GM12874 (cell line): ENCODE results near the gene CTXN2.

Source experiments
- TF ChIP-seq, protein P1 (sequence below): IDR thresholded peaks from 2 replicates; pipeline ENCODE4 v1.5.1; 2011; ENCODE audit warnings: low read depth, mild to moderate bottlenecking, control low read depth, low read length, moderate library complexity; ENCODE audit not compliant: insufficient read depth

The CTXN2 gene

DNA sequence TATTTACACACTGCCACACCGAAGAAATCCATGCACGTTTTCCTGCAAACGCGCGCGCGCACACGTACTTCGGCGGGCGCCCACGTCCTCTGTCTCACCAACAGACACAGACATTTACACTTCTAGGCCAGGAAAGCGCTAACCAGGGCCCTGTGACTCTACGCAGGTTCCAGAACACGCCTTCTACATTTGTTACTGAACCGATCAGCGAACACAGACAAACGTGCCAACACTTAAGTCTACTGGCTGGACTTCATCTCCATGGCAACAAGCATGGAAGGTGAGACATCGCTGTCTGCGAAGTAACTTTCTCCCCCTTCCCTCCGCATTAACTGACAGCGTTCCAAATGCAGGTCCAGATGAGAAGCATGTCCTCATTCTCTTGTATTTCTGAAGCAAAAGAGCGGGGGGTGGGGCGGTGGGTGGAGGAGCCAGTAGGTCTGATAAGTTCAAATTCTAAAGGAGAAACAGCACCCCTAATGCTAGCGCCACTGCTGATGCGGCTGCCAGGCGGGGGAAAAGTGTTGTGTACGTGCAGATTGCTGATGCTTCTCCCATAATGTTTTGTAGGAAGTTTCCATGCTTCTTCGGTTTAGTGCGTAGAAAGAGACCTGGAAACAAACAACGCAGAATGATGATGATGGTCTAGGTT lies at the start of gene CTXN2:
Gene CTXN2 (plus strand): TSS at position 92 of the 652 bp plus-strand sequence. CDS start 9,636 bp downstream, outside the sequence.
- TF ChIP-seq, protein P1, sequence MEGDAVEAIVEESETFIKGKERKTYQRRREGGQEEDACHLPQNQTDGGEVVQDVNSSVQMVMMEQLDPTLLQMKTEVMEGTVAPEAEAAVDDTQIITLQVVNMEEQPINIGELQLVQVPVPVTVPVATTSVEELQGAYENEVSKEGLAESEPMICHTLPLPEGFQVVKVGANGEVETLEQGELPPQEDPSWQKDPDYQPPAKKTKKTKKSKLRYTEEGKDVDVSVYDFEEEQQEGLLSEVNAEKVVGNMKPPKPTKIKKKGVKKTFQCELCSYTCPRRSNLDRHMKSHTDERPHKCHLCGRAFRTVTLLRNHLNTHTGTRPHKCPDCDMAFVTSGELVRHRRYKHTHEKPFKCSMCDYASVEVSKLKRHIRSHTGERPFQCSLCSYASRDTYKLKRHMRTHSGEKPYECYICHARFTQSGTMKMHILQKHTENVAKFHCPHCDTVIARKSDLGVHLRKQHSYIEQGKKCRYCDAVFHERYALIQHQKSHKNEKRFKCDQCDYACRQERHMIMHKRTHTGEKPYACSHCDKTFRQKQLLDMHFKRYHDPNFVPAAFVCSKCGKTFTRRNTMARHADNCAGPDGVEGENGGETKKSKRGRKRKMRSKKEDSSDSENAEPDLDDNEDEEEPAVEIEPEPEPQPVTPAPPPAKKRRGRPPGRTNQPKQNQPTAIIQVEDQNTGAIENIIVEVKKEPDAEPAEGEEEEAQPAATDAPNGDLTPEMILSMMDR = no peak

DNA sequence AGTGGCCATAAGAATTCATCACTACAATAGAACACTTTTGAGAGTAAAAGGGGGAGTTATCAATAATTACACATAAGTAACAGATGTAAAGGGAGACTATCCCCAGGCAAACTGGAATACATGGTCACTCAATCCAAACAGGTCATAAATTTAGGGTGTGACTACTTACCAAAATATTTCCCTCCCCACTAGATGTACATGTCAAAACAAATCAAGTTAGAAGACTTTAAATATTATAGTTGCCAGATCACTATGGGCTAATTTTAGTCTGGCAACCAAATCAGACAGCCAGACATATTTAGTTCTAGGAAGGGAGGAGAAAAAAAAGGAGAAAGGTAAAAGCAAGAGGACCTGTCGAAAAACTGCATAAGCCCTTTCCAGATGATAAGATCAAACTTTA lies 47.6 kb upstream of the CTXN2 start:
- TF ChIP-seq, protein P1 = no peak

DNA sequence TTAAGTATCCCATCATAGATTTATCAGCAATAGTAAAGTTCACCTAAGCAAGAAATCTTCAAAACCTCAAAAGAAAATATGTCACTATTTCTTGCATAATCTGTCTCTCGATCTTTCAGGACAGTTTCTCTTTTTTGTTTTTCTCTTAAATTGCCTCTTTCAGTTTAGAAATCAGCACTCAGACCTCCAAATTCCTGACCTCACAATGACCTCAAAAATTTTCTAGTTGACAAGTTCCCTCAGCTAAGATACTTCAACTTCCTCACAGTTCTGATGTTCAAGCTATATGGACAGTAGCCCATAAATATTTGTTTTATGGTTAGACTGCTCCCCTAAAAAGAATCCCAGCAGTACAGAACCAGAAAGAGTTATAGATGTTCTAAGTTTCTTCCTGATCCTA lies 46.6 kb upstream of the CTXN2 start:
- TF ChIP-seq, protein P1 = no peak

DNA sequence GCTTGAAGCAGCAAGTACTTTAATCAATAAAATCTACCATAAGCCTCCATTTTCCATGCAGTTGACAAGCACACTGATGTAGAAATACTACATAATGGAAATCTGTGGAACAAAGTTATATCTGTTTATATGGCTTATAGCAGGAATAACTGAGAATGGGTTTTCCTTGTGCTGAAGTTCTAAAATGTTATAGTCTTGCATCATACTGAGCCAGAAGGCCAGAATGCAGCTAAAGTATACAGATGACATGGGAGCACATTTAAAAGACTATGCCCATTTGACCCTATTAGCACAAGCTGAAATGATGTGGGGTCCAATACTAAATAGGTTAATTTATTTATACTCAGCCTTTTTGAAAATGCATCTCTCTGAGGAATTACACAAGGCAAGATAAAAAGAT lies 45.5 kb upstream of the CTXN2 start:
- TF ChIP-seq, protein P1 = no peak

DNA sequence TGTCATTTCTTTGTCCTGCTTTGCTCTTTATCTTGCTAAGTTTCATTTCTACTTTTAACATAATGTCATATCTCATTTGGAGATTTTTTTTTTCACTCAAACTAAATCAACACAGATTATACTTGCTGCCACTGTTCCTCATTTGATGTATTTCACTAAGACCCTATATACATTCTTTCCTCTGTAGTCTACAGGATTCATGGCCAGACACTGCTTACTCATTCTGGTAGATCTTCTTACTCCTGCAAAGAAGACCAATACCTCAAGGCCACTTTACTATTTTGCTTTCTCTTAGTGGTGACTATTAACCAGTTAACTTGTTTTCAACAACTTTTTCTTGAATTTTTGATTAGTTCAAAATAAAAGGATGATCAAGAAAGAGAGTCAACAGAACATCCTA lies 44.1 kb upstream of the CTXN2 start:
- TF ChIP-seq, protein P1 = no peak

DNA sequence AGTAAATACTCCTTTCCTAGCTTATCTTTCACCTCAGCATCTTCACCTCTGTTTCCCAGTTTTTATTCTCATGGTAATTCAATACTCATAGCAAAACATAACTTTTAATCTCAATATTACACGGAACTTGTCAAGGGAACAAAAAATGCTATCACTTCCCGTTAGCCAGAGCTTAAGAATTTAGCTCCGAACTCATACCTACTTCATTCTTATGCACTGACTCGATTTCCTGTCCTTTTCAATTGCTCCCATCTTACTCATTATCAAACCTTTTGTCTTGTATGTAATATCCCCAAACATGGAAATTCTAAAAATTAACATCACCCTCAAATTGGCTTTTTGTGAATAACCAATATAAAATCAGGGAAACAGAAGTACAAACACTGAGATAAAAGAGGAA lies 41.6 kb upstream of the CTXN2 start:
- TF ChIP-seq, protein P1 = no peak

DNA sequence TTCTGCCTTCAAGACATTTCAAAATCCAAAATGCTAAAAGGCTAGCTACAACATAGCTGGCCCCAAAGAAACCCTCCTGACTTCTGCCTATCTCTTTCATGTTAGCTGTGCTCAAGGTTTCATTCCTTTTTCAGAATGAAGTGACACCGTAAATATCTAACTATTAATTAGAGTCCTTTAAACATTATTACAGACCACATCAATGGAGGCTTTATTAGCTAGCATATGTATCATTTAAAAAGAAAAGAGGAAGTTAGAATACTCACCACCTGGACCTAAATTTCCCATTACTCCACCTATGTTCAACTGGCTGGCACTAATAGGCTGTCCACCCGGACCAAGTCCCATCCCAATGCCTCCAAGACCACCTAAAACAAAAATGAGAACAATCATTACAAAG lies 37.9 kb upstream of the CTXN2 start:
- TF ChIP-seq, protein P1 = no peak

DNA sequence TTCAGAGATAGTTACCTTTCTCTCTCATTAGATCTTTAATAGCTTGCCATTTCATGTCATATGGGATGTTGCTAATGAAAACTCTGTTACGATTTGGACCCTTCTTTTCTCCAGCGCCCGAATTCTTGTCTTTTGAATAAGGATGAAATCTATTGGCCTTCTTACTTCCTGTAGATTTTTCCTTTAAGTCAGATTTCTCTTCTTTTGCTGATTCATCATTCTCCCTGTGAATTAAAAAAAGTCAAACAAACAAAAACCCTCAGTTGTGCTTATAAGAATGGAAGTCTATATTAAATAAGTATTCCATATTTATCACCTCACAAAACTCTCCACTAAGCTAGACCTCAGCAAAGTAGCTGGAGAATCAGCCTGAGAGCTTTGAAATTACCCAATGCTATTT lies 22.8 kb upstream of the CTXN2 start:
- TF ChIP-seq, protein P1 = no peak
